Activated CD4-positive, CD25-positive, alpha-beta regulatory T cell treated with anti-CD3 and anti-CD28 coated beads, Interleukin-2, amount 50 U/mL, for 72 hours (primary cell): Measurements from ENCODE around the gene RNF38.
"Not testable (repeated sequence)": the region's sequence is repeated elsewhere in the genome, so short reads cannot be mapped to it uniquely, and the experiment has no call there.

Experiments used
- DNase-seq: peaks from one replicate; pipeline ENCODE4 v3.0.0; 2021

RNF38 gene

DNA sequence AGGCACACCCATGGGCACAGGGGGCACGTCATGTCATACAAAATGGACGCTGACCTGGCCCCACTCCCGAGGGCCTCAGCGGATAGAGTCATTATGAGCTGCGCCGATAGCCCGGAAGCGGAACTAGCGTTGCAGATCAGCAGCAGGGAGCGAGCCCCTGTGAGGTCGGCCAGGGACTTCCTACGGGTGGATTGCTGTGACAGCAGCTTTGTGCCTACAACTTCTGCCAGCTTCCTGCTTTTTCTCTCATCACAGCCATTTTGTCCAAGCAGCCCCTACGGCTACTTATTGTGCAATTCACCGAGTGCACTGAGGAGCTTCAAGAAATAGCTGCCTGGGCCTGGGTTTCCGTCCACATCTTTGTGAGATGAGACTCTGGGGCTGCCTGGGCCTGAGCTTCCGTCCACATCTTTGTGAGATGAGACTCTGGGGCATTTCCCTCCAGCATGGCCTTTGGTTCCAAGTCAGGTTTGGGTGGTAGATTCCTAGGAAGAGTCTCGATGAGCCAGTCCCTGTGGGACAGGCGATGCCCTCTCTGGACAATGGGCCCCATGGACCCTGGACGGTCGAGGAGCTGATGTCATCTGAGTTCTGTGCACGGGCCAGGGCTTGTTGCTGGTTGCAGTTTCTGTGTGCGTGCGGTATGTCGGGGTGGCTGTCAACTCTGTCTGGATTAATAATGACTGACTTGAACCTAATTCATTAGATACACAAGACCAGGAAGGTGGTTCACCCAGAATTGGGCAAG, 74.8 kb downstream of the RNF38 start:
- DNase-seq = no peak

DNA sequence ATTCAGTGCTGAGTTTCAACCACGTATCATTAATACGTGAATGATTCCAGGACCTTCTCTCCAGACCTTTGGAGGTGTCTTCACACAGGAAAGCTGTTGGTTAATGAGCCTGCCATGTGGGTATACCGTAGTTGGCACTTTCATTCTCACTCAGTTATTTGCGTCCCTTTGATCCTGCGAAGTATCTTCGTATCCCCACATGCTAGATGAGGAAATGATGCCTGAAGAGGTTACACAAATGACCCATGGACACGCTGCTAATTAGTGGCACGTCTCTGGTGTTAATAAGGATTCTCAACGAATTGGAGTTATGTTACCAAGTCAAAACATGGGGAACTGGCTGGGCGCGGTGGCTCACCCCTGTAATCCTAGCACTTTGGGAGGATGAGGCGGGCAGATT, 76.1 kb downstream of the RNF38 start:
- DNase-seq = no peak

DNA sequence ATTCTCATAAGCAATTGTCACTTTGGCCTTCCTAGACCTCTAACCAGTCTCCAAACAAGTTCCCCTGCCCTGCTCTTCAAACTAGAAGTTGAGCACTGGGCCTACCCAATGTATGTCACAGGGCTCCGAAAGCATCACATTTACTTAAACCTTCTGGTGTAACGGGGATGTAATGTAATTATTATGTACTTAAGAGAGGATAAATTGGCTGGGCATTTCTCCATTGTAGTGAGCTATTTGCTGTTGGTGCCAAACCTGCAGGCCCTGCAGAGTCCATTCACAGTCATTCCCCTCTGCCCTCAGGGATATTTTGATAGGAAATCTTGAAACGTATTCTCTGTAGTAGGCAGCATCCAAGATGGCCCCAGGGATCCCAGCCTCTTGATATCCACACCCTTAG, 77.6 kb downstream of the RNF38 start:
- no peak for DNase-seq

DNA sequence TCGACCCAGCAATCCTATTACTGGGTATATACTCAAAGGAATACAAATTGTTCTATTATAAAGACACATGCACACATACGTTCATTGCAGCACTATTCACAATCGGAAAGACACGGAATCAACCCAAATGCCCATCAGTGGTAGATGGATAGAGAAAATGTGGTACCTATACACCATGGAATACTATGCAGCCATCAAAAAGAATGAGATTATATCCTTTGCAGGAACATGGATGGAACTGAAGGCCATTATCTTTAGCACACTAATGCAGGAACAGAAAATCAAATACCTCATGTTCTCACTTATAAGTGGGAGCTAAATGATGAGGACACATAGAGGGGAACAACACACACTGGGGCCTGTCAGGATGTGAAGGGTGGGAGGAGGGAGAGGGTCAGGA, 78.2 kb downstream of the RNF38 start:
- not testable (repeated sequence) for DNase-seq

DNA sequence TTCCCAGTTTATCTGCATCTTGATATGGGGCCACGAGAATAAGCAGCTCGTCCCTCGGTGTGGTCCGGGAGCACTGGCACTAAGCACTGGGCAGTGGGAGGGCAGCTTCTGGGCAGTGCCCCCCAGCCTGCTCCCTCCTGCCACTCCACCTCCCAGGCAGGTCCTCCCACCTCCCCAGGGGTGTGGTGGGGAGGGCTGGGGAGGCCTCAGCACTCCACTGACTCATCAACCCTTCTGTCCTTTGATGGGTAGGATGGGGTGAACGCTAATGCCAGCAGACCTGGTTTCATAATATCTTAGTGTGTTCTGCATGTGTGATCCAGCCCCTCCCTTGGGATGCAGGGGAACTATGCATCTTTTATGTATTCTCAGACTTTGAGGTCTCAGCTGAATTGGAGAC, 79.6 kb downstream of the RNF38 start:
- DNase-seq = no peak

DNA sequence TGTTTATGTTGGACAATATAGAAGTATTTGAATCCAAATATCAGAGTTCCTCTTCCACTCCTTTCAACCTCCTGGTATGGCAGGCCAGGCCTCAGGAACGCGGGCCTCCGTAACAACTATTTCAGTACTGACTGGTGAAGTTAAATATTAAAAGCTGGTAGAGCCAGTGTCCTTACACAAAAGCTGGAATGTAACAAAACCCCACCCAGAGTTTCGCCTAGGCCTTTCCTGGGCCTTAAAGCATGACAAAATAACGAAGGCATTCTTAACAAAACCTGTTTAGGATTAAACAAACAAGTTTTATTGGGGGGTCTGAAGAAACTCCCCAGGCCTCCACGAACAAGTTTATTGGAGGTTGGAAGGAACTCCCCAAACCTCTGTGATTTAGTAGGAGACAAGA, 80.3 kb downstream of the RNF38 start:
- no peak for DNase-seq

DNA sequence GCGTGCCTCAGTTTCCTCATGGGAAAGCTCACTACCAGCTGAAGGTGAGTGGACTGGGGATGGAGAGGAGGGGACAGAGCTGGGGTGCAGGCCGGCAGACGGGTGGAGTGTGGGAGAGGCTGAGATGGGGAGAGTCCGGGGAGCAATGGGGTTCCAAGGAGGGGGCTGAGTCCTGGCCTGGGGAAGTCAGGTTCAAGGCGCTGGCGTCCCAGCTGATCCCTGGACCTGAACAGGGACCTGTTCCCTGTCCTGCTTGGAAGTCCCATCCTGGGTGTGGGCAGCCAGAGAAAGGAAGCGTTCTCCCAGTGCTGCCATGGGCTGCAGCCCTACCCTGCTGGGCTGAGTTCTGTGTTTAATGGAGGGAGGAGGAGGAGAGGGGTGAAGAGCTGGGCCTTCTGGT, 80.9 kb downstream of the RNF38 start:
- no peak for DNase-seq

DNA sequence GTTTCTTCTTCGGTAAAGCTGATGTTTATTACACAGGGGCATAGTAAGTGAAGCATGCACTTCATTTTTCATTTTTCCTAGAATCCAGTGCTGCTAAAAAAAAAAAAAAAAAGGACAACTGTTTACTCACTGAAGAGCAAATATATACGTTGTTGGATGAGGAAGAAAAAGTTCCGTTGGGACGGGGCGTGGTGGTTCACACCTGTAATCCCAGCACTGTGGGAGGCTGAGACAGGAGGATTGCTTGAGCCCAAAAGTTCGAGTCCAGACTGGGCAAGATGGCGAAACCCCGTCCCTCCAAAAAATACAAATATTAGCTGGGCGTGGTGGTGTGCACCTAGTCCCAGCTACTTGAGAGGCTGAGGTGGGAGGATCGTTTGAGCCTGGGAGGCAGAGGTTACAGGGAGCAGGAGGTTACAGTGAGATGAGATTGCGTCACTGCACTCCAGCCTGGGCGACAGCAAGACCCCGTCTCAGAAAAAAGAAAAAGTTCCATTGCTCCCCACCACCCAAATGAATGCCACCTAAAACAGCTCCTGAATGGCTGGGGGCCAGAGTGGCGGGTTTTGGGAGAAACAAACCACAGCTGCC, 81.8 kb downstream of the RNF38 start:
- no peak for DNase-seq

DNA sequence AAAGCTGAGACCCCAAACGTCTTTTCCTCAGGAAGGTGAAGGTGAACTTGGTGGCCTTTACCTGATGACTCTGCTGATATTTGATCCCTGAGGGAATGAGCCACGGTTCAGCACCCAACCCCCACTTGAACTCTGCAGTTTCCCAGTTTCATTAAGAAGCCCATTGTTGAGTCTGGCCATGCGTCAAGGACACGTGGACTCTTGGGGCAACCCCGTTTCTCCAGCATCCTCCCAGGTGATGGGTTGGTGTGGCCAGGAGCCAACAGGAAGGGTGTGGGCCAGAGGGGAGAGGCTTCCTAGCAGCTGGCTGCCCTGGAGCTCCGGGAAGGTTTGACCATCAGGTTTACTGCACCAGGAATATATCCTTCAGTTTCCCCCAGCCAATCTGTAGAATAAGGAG, 82.3 kb downstream of the RNF38 start:
- DNase-seq = no peak

DNA sequence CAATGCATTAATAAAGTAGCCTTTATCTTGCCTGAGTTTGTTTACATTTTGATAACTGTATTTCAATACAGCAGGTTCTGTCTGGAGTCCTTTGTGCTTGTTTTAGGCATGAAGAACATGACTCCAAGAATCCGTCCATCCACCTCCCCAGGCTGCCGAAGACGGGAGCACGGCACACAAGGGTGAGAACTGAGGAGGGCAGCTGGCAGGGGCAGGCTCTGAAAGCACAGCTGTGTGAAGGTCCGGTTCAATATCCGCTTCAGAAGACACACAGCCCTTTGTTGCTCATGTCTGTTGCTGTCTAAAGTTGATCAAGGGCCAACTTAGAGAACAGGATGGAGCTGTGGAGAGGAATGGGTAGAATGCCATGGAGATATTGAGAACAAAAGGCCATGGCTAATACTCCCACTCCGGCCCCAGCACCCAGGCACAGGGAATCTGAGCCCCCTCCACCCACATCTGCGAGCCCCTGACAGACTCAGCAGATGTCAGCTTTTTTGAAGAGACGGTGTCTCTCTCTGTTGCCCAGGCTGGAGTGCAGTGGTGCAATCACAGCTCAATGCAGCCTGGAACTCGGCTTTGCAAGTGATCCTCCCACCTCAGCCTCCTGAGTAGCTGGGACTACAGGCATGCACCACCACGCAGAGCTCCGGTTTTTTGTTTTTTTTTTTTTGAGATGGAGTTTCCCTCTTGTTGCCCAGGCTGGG, 83.3 kb downstream of the RNF38 start:
- DNase-seq = no peak

DNA sequence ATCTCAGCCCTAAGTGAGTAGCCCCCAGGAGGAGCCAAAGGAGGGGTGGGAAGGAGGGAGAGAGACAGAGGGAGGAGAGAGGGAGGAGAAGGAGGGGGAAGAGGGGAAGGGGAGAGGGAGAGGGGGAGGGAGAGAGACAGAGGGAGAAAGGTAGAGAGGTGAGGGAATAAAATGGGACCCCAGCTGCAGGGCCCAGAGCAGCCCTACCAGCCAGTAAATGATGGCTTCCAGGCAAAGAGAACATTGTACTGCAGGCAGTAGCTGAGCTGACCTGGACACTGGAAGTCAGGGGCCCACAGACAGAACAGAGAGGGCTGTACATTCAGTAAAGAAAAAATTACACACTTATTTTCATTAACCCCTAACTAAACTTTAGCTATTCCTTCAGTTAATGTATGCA, 84.0 kb downstream of the RNF38 start:
- no peak for DNase-seq

DNA sequence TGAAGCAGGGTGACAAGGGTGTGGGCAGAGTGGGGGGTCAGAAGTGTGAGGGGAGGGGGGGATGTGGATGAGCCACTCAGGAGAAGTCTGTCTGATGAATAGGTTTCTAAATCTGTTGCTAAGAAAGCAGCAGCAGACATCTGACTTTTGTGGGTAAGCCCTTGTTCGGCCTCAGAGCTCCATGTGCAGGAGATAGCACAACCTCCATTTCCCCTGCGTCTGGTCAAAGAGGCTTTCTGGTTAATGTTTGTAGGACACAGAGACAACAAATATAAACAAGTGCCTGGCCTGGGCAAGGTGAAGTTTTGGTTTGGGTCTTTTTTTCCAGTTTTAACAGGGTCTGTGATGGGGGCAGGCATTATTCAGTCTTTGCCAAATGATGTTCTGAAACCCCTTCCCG, 84.8 kb downstream of the RNF38 start:
- DNase-seq = no peak

DNA sequence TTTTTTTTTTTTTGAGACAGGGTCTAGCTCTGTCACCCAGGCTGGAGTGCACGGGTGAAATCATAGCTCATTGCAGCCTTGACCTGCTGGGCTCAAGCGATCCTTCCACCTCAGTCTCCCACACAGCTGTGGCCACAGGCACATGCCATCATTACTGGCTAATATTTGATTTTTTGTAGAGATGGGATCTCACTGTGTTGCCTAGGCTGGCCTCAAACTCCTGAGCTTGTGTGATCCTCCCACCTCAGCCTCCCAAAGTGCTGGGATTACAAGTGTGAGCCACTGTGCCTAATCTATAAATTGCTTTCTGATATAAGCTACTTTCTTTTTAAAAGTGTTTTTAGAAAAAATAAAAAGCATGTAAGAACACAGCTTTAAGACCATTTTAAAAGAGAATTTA, 85.3 kb downstream of the RNF38 start:
- DNase-seq = no peak

DNA sequence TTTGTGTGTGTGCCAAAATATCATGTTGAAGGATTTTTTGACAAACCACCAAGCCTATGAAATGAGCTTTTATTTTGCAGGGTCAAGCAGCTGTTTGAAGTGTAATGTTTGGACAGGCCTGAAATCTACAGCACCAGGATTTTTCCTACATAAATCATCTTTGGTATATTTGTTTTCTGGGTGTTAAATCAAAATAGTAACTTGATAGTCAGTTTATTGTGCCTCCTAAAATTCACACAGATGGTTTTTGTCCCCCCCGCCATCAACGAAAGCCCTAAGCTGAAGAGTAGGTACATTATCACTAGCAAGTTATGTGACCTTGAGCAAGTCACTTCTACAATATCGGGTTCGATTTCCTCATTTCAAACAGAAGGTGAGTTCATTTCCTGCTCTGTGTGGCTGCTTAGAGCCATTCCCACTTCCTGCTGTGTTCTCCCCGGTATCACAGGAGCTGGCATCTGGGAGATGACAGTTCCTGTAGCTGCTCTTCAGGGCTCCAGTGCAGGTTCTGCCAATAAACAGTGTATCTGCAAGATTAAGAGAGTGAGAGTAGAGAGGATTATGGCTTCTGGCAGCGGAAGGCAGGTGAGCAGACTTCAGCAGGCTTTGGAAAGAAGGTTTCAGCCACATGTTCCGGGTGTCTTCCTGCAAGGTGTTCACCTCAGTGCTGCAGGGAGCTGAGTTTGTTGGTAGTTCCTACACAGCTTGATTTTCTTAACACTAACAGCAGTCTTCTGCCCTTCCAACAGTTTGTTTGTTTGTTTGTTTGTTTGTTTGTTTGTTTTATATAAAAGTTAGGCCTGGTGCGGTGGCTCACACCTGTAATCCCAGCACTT, 93.4 kb downstream of the RNF38 start:
- no peak for DNase-seq

DNA sequence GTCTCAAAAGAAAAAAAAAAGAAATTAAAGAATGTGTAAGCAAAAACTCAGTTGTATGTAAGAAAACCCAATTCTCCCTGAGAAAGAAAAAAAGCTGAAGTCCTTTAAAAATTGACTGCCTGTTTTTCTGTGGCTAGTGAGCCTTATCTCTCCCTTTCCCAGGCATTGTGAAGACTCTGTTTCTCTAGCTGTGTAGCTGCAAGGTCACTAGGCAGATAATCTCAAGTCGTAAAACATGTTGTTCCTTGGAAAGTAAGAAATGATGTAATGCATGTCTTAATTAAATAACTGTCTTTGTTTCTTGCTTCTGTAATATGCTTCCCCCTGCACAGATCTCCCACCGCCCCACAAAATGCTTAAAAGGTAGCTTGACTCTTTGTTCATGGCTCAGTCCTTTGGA, 95.7 kb downstream of the RNF38 start:
- DNase-seq = not testable (repeated sequence)

DNA sequence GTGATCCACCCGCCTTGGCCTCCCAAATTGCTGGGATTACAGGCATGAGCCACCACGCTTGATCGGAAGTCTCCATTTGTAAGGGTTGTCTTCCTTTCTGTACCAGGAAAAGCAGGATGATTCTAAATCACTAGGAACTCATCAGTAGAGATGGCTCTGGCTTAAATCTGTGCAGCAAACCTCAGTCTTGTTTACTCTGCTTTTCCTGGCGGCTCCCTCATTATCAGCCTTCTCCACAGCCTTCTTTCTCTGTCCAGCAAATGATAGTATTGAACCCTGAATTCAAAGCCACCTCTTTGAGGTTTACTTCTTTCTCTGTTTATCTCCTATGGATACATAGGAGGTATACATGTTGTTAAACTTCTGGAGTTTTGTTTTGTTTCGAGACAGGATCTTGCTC, 98.8 kb downstream of the RNF38 start:
- DNase-seq = no peak

DNA sequence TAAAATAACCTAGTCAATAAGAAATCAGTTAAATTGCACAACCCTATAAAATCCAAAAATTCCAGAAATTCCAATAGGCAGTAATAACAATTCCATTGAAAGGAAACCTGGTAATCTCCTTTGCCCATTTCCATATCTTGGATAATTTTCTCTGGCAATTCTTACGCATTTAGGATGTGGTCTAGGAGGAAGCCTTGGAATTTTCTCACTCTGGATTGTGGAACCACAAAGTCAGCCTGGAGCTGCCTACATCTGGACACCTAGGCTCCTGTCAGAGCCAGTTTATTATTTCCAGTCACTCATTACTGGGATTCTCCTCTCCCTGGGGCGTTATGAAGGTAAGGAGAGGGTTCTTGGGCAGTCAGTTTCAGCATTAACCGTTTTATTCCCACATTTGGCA, 101.5 kb downstream of the RNF38 start:
- DNase-seq = no peak

DNA sequence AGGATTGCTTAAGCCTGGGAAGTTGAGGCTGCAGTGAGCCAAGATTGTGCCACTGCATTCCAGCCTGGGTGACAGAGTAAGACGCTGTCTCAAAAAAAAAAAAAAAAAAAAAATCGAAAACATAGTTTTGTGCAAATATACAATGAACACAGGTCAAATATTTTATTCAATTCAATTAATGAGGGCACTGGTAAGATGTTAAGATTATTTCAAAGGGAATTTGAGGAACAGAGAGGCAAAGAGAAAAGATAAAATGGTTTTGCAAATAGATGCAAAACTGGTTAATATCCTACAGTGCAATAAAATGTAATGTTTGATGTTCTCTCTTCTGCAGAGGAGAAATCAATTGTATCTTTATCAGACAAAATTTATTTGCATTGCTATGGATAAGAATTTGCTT, 102.3 kb downstream of the RNF38 start:
- DNase-seq = no peak

DNA sequence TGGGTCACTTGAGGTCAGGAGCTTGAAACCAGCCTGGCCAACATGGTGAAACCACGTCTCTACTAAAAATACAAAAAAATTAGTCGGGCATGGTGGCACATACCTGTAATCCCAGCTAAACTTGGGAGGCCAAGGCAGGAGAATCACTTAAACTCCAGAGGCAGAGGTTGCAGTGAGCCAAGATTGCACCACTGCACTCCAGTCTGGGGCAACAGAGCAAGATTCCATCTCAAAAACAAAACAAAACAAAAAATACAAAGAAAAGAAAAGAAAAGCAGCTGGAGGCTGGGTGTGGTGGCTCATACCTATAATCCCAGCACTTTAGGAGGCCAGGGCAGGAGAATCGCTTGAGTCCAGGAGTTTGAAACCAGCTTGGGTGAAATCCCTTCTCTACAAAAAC, 105.1 kb downstream of the RNF38 start:
- DNase-seq = not testable (repeated sequence)

DNA sequence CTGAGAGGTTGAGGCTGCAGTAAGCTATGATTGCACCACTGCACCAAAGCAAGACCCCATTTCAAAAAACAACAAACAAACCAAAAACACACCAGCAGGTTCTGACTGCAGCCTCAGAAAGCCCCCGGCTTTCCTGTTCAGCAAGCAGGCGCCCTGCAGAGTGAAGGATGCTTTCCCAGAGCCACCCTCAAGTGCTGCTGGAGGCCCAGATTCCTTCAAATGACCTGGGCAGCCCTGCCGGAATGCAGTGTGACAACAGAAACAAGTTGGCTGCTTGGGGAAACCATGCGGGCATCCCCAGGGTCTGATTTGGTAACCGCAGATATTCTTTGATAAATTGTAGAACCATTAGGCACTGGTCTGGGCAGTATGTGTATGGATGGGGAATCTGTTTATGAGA, 106.2 kb downstream of the RNF38 start:
- DNase-seq = no peak

DNA sequence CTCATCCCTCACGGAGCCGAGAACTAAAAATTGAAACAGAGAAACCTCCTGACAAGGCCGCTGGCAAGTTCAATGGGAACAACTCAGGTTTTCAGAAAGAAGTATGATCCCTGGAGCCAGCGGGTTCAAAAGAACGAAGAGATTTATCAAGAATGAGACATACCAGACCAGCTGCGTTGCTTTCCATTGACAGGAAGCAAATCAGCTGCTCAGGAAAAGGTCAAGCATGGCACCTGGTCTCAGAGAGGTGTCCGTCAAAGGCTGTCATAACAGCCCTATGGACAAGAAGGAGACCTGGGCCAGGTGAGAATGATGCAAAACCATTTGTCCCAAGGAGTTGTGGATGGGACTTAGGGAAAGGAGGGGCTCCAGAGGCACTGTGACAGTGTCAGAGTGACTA, 106.9 kb downstream of the RNF38 start:
- DNase-seq = no peak

DNA sequence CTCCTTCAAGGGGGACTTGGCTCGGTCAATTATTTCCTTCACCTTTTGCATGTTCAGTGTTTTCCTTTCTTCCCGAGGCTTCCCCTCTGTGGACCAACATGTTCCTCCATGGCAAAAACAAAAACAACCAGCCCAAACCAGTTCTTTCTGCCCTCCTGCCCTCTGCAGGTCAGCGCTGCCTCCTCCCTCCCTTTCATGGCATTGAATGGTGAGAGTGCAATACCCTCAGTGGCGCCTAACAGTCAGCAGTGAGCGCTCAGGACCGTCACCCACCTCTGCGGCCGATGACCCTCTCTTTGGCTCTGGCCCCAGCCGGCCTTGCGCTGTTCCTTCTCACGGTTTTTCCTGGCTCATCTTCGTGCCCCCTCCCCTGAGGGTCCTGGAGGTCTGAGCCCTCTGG, 107.4 kb downstream of the RNF38 start:
- no peak for DNase-seq

DNA sequence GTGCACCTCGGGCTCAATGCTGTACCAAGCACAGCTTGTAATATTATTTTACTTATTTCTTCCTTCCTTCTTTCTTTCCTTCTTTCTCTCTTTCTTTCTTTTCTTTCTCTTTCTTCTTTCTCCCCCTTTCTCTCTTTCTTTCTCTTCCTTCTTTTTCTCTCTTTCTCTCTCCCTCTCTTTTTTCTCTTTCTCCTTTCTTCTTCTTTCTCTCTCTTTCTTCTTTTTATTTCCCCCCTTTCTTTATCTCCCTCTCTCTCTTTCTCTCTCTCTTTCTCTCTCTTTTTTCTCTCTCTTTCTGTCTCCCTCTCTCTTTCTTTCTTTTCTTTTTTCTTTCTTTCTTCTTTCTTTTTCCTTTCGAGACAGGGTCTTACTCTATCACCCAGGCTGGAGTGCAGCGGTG, 109.1 kb downstream of the RNF38 start:
- DNase-seq = no peak
